ENCODE measurements around the gene REV1.

Gene REV1

DNA sequence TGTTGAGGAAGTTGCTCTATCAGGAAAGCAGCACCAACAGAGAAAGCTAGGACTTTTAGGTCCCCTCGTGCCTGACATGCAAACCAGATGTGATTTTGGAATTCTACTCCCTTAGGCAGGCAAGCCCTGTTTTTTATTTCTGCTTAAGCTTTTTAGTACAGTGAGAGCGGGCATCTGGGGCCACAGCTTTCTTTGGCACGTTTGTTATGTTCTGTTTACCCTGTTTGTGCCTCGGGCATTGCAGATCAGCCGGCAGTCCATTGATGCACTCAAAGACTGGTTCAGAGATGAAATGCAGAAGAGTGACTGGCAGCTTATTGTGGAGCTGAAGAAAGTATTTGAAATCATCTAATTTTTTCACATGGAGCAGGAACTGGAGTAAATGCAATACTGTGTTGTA is 90.8 kb downstream of the REV1 start:
- Histone ChIP-seq H3K27me3 (ENCODE audit: control insufficient read depth, insufficient read depth, low read length) (no peaks in the 10 kb centered on the region), H3K4me3 (ENCODE audit: low read length) (no peak overlapping the region), H3K9ac (ENCODE audit: low read depth, low read length) (no peak overlapping the region), H3K4me1 (ENCODE audit: control insufficient read depth, insufficient read depth, low read length) (peaks cover 4% of the 10 kb centered on the region), H3K4me2 (ENCODE audit: low read length) (no peak overlapping the region), H3K9me3 (replicated peaks; ENCODE audit: low read length) (no peaks in the 10 kb centered on the region), H3K36me3 (ENCODE audit: insufficient read depth, low read length) (peaks cover 86% of the 10 kb centered on the region)

DNA sequence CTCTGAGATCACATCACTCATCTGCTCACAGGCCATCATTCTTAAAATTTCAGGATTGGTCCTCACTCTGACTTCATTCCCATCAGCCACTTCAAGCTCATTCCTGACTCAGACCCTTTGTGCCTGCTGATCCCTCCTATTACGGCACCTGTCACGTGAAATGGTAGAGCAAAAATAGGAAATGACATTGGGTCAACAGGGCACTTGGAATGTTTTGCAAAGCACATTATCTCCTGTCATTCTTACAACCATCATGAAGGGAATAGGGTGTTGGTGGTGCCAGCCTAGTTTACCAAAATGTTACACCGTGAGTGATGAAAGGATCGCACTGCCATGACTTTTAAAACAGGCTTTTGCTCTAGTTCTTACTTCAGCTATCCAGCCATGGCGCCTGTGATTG is 91.5 kb downstream of the REV1 start:
- no peaks in the 10 kb centered on the region for H3K9me3 ChIP-seq (replicated peaks; ENCODE audit: low read length)
- H3K9ac ChIP-seq (ENCODE audit: low read depth, low read length) = no peak overlapping the region
- H3K4me1 ChIP-seq (ENCODE audit: control insufficient read depth, insufficient read depth, low read length) = no peaks in the 10 kb centered on the region
- H3K27me3 ChIP-seq (ENCODE audit: control insufficient read depth, insufficient read depth, low read length) = no peaks in the 10 kb centered on the region
- H3K4me3 ChIP-seq (ENCODE audit: low read length) = no peak overlapping the region
- H3K36me3 ChIP-seq (ENCODE audit: insufficient read depth, low read length) = peaks cover 86% of the 10 kb centered on the region
- no peak overlapping the region for H3K4me2 ChIP-seq (ENCODE audit: low read length)

DNA sequence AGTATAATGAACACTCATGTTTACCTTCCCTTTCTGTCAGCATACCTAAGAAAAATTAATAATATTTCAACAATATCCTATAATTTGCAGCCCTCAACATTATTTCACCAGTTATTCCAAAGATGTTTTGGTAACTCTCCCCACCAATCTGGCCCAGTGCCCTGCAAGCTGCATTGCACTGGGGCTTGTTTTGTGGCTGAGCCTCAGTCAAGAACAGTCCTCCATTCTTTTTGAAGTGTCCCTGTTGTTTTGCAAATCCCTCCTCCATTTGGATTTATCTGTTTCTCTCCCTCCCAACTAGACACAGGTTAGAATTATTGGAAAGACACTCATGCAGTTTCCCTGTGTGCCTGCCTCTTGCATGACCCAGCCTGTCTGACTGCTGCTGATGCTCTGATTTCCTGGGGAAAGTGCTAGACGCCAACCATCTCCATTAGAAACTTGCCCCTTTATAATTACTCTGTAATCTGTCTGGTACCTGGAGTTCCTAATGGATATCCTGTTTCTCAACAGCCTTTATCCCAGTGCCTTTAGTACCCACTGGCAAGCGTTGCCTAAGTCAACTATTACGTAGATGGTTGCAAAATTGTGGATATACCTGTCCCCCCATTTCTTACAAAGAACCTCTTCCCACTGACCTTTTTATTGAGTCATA is 92.4 kb downstream of the REV1 start:
- no peaks in the 10 kb centered on the region for H3K27me3 ChIP-seq (ENCODE audit: control insufficient read depth, insufficient read depth, low read length)
- peaks cover 88% of the 10 kb centered on the region for H3K36me3 ChIP-seq (ENCODE audit: insufficient read depth, low read length)
- H3K4me3 ChIP-seq (ENCODE audit: low read length) = no peak overlapping the region
- no peak overlapping the region for H3K4me2 ChIP-seq (ENCODE audit: low read length)
- H3K9ac ChIP-seq (ENCODE audit: low read depth, low read length) = no peak overlapping the region
- no peaks in the 10 kb centered on the region for H3K4me1 ChIP-seq (ENCODE audit: control insufficient read depth, insufficient read depth, low read length)
- H3K9me3 ChIP-seq (replicated peaks; ENCODE audit: low read length) = no peaks in the 10 kb centered on the region

DNA sequence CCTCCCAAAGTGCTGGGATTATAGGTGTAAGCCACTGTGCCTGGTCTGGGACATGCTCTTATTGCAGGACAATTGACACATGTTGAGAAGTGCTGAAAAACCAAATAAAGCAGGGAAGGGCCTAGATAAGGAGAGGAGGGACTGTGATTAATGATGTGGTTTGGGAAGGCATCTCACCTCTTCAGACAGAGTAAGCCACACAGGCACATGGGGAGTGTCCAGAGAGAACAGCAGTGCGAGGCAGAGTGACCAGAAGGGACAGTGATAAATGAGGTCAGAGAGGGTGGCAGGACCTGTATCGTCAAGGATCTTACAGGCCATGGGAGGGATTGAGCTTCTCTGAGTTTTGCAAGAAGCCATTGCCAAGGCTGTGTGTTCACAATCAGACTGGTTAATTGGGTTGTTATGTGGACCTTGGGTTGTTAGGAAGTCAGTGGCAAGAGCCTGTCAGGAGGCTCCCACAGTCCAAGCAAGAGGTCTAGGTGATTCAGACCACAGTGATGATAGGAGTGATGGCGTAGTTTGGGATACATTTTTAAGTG is 94.2 kb downstream of the REV1 start:
- Histone ChIP-seq H3K27me3 (ENCODE audit: control insufficient read depth, insufficient read depth, low read length) (no peaks in the 10 kb centered on the region), H3K9me3 (replicated peaks; ENCODE audit: low read length) (no peaks in the 10 kb centered on the region), H3K36me3 (ENCODE audit: insufficient read depth, low read length) (peaks cover 92% of the 10 kb centered on the region), H3K4me2 (ENCODE audit: low read length) (no peak overlapping the region), H3K9ac (ENCODE audit: low read depth, low read length) (no peak overlapping the region), H3K4me3 (ENCODE audit: low read length) (no peak overlapping the region), H3K4me1 (ENCODE audit: control insufficient read depth, insufficient read depth, low read length) (no peaks in the 10 kb centered on the region)

DNA sequence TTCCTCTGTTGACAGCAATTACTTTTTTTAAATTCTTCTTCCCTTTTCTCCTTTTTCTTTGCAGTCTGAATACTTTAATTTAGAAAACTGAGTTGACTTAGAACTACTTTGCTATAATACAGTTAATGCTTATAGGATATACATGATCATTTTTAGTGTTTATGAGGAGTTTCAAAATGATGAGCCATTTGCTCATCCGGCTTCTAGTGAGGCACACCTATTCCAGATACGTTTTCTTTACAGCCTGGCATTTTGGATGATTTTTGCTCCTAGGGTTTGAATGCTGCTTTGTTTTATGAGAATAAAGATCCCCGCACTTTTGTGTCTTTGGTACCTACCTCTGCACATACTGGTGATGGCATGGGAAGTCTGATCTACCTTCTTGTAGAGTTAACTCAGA is 99.9 kb downstream of the REV1 start:
- Histone ChIP-seq H3K9ac (ENCODE audit: low read depth, low read length) (peak overlapping the region; percentile 6), H3K27me3 (ENCODE audit: control insufficient read depth, insufficient read depth, low read length) (no peaks in the 10 kb centered on the region), H3K4me2 (ENCODE audit: low read length) (peak overlapping the region; percentile 31), H3K4me3 (ENCODE audit: low read length) (no peak overlapping the region), H3K36me3 (ENCODE audit: insufficient read depth, low read length) (peaks cover 45% of the 10 kb centered on the region), H3K4me1 (ENCODE audit: control insufficient read depth, insufficient read depth, low read length) (peaks cover 21% of the 10 kb centered on the region), H3K9me3 (replicated peaks; ENCODE audit: low read length) (no peaks in the 10 kb centered on the region)

DNA sequence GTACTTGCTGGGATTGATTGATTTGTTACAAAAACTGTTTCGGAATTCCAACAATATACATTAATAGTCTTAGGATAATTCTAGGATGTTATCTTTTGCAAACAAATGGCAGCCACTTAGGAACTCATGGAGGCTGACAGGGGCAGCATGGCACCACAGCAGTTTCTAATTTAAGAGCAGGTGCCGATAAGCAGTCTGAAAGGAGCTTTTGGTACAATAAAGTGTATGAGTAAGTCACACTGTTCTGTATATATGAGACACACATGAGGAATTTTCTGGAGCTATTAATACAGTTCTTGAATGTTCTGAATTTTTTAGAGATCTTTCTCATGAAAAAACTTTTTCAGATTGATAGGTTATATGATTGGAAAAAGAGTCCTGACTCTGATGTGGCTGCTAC is 100.4 kb downstream of the REV1 start:
- peaks cover 44% of the 10 kb centered on the region for H3K36me3 ChIP-seq (ENCODE audit: insufficient read depth, low read length)
- H3K9ac ChIP-seq (ENCODE audit: low read depth, low read length) = peak overlapping the region; percentile 6
- H3K9me3 ChIP-seq (replicated peaks; ENCODE audit: low read length) = no peaks in the 10 kb centered on the region

DNA sequence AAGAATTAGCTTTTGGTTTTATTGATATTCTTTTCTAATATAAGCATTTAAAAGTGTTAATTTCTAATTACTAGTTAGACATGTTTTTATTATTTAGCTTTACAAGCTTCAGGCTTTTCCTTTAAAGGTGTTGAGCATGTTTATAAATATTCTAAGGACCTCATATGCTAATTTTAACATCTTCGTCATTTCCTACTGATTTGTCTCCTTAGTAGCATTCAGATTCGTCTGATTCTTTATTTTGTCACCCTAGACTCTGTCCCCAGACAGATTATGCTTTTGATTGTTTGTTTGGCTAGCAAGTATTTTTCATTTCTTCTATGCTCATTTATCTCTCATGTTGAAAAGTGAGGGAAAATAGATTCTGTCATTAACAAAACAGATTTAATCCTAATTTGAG is 100.9 kb downstream of the REV1 start:
- Histone ChIP-seq H3K4me3 (ENCODE audit: low read length) (no peak overlapping the region), H3K27me3 (ENCODE audit: control insufficient read depth, insufficient read depth, low read length) (no peaks in the 10 kb centered on the region), H3K4me2 (ENCODE audit: low read length) (no peak overlapping the region), H3K4me1 (ENCODE audit: control insufficient read depth, insufficient read depth, low read length) (peaks cover 21% of the 10 kb centered on the region), H3K36me3 (ENCODE audit: insufficient read depth, low read length) (peaks cover 42% of the 10 kb centered on the region), H3K9ac (ENCODE audit: low read depth, low read length) (no peak overlapping the region), H3K9me3 (replicated peaks; ENCODE audit: low read length) (no peaks in the 10 kb centered on the region)

More for the DNA sequence above, 100.4 kb downstream of the REV1 start:
- no peaks in the 10 kb centered on the region for H3K27me3 ChIP-seq (ENCODE audit: control insufficient read depth, insufficient read depth, low read length)
- H3K4me2 ChIP-seq (ENCODE audit: low read length) = peak overlapping the region; percentile 31
- H3K4me1 ChIP-seq (ENCODE audit: control insufficient read depth, insufficient read depth, low read length) = peaks cover 21% of the 10 kb centered on the region
- no peak overlapping the region for H3K4me3 ChIP-seq (ENCODE audit: low read length)

DNA sequence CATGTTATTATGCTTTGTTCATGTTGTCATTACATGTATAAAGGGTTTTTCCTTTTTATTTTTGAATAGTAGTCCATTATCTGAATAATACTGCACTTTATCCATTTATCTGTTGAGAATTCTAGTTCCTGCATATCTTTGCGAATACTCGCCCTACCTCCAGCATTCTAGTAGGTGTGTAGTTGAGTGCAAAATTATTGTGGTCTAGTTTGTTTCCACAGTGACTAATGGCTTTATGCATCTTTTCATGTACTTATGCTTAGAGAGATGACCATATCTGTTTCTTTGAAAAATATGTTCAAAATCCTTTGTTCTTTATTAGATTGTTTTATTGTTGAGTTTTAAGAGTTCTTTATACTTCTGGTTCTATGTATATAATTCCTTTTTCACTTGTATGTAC is 103.8 kb downstream of the REV1 start:
- Histone ChIP-seq H3K4me1 (ENCODE audit: control insufficient read depth, insufficient read depth, low read length) (peaks cover 21% of the 10 kb centered on the region), H3K27me3 (ENCODE audit: control insufficient read depth, insufficient read depth, low read length) (no peaks in the 10 kb centered on the region), H3K36me3 (ENCODE audit: insufficient read depth, low read length) (peaks cover 39% of the 10 kb centered on the region), H3K4me3 (ENCODE audit: low read length) (no peak overlapping the region), H3K9ac (ENCODE audit: low read depth, low read length) (no peak overlapping the region), H3K4me2 (ENCODE audit: low read length) (no peak overlapping the region), H3K9me3 (replicated peaks; ENCODE audit: low read length) (no peaks in the 10 kb centered on the region)

DNA sequence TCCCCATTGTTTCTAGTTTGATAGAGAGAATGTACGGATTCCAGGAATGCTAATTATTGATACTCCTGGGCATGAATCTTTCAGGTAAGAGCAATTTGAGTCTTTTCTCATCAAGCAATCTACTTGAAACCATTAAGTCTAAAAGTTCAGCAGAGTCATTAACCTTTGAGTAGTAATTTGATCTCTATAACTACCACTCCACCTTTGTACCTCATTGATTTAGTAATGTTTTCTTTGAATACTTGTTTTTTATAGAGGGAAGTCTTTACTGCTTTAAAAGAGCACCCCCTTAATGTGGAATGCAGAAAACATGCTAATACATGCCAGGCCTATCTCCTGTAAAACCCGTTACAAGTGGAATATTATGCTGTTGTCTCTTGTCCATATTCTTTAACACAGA is 107.7 kb downstream of the REV1 start:
- Histone ChIP-seq H3K9ac (ENCODE audit: low read depth, low read length) (no peak overlapping the region), H3K36me3 (ENCODE audit: insufficient read depth, low read length) (peaks cover 60% of the 10 kb centered on the region), H3K27me3 (ENCODE audit: control insufficient read depth, insufficient read depth, low read length) (no peaks in the 10 kb centered on the region), H3K4me1 (ENCODE audit: control insufficient read depth, insufficient read depth, low read length) (peaks cover 9% of the 10 kb centered on the region), H3K4me2 (ENCODE audit: low read length) (no peak overlapping the region), H3K9me3 (replicated peaks; ENCODE audit: low read length) (no peaks in the 10 kb centered on the region), H3K4me3 (ENCODE audit: low read length) (no peak overlapping the region)

DNA sequence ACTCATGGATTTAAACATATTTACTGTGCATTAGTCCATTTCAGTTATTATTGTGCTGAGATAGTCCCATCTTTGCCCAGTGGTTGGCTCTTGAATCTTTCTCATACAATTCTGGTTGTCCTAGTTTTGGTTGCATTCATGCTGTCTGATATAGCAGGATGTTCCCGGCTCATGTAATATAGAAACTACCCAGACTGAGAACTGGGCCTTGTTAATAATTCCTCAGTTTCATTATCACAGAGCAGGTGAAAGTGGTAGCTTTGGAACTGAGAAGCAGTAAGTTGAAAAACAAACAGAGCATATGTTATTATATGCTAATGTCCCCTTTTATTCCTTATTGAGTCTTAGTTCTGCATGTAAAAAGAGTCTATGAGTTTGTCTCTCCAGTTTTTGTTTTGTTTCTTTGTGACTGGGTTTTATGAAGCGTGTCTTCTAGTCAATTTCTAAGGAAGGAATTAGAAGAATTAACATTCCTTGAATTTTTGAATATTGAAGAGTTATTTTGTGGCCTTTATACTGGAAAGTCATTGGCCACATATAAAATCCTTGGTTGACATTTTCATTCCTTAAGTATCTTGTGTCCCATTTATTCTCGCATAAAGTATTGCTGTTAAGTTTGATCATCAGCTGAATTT is 109.3 kb downstream of the REV1 start:
- Histone ChIP-seq H3K27me3 (ENCODE audit: control insufficient read depth, insufficient read depth, low read length) (no peaks in the 10 kb centered on the region), H3K4me2 (ENCODE audit: low read length) (no peak overlapping the region), H3K9ac (ENCODE audit: low read depth, low read length) (no peak overlapping the region), H3K36me3 (ENCODE audit: insufficient read depth, low read length) (peaks cover 73% of the 10 kb centered on the region), H3K9me3 (replicated peaks; ENCODE audit: low read length) (no peaks in the 10 kb centered on the region), H3K4me3 (ENCODE audit: low read length) (no peak overlapping the region), H3K4me1 (ENCODE audit: control insufficient read depth, insufficient read depth, low read length) (no peaks in the 10 kb centered on the region)

DNA sequence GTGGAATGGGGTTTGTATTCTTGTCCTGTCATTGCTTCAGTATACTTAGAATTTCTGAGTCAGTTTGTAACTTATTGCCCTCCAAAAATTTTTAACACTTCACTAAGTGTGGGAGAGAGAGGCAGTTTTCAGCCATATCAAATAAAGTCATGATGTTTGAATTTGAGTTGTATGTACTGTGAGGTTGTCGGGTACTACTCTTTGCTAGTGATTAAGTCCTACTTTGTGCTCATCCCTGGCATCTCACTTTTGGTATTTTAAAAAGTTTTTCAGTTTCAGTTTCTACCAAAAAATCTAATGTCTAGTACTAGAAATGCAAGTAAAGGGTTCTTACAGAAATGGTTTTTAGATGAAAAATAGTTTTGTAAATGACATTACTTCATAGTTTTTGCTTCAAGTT is 111.9 kb downstream of the REV1 start:
- no peaks in the 10 kb centered on the region for H3K27me3 ChIP-seq (ENCODE audit: control insufficient read depth, insufficient read depth, low read length)
- no peak overlapping the region for H3K4me2 ChIP-seq (ENCODE audit: low read length)
- H3K36me3 ChIP-seq (ENCODE audit: insufficient read depth, low read length) = peaks cover 73% of the 10 kb centered on the region
- no peaks in the 10 kb centered on the region for H3K9me3 ChIP-seq (replicated peaks; ENCODE audit: low read length)
- H3K4me1 ChIP-seq (ENCODE audit: control insufficient read depth, insufficient read depth, low read length) = no peaks in the 10 kb centered on the region
- H3K4me3 ChIP-seq (ENCODE audit: low read length) = no peak overlapping the region
- H3K9ac ChIP-seq (ENCODE audit: low read depth, low read length) = no peak overlapping the region

All from skeletal muscle satellite cell (primary cell).